Tibial artery (tissue), 4 donors: ENCODE measurements around the gene FLNB.
"Not testable (repeated sequence)": the region's sequence is repeated elsewhere in the genome, so short reads cannot be mapped to it uniquely, and the experiment has no call there.

Source experiments
- DNase-seq, 2 donors: peaks; one replicate each; pipeline ENCODE4 v3.0.0-alpha.2; 2019
- H3K27ac ChIP-seq, 2 donors: fragments of 200-600 bp; sonication (generic) in 1 of 2; 1 replicate in 1 of 2; 2 replicates in 1 of 2; pipeline ENCODE4 v1.5.1; 2018 to 2019; ENCODE audit warnings: mild to moderate bottlenecking in 1 of 2
- H3K27me3 ChIP-seq, 2 donors: fragments of 200-600 bp; sonication (generic) in 1 of 2; one replicate each; pipeline versions ENCODE4 v1.5.1 to v1.6.0; 2016 to 2019
- H3K36me3 ChIP-seq, 3 donors: fragments of 200-600 bp; sonication (generic) in 2 of 3; one replicate each; pipeline ENCODE4 v1.5.1; 2016 to 2019; ENCODE audit warnings: mild to moderate bottlenecking in 2 of 3
- H3K4me1 ChIP-seq, 4 donors: fragments of 200-600 bp; sonication (generic) in 2 of 4; 1 replicate in 3 of 4; 2 replicates in 1 of 4; pipeline ENCODE4 v1.5.1; 2016 to 2019
- H3K4me3 ChIP-seq, 2 donors: fragments of 200-600 bp; sonication (generic) in 1 of 2; 1 replicate in 1 of 2; 2 replicates in 1 of 2; pipeline ENCODE4 v1.5.1; 2018 to 2019; ENCODE audit warnings: mild to moderate bottlenecking in 2 of 2
- H3K9me3 ChIP-seq, 3 donors: fragments of 200-600 bp; sonication (generic) in 1 of 3; one replicate each; pipeline ENCODE4 v1.5.1; 2016 to 2019
- CTCF ChIP-seq, 2 experiments: fragments of 200-600 bp in 1 of 2; fragments of 450-650 bp in 1 of 2; IDR thresholded peaks; one replicate each; pipeline ENCODE4 v1.5.1; 2017 to 2019; ENCODE audit warnings: antibody characterized with exemption in 2 of 2, mild to moderate bottlenecking in 1 of 2, moderate library complexity in 1 of 2
- intact Hi-C: fragments of 100-400 bp; cut with DNase I; formaldehyde crosslinking; loops from one replicate; pipeline ENCODE4 v1.15.0; 2023; ENCODE audit warnings: low total_unique reads

Gene FLNB

GRCh38 chr3:58055314-58055713 lies 47.1 kb downstream of the FLNB start:
- H3K36me3 ChIP-seq, result no peaks in the 10 kb centered on the region
- no peak overlapping the region for H3K4me3 ChIP-seq
- peaks cover 0 to 85% (median 47%) of the 10 kb centered on the region in 4 donors for H3K4me1 ChIP-seq
- H3K27ac ChIP-seq, result peak overlapping the region; percentile 28 to 35
- intact Hi-C loops, result no loop called here
- TF ChIP-seq CTCF (IDR thresholded peaks at IDR 0.05), result no peak
- H3K27me3 ChIP-seq, result no peaks in the 10 kb centered on the region
- no peak for DNase-seq
- no peaks in the 10 kb centered on the region for H3K9me3 ChIP-seq

GRCh38 chr3:58055891-58056290 lies 47.7 kb downstream of the FLNB start:
- peaks cover 0 to 85% (median 44%) of the 10 kb centered on the region in 4 donors for H3K4me1 ChIP-seq
- H3K9me3 ChIP-seq, DNase-seq, H3K4me3 ChIP-seq, intact Hi-C loops, H3K36me3 ChIP-seq, H3K27me3 ChIP-seq: not testable (repeated sequence)
- peak overlapping the region; percentile 40 to 42 for H3K27ac ChIP-seq

GRCh38 chr3:58058361-58059263 lies 50.4 kb downstream of the FLNB start:
- no peak for DNase-seq
- Histone ChIP-seq H3K4me3 (no peak overlapping the region), H3K27ac (peak overlapping the region; percentile 62 to 77), H3K9me3 (no peaks in the 10 kb centered on the region), H3K27me3 (no peaks in the 10 kb centered on the region), H3K4me1 (peaks cover 0 to 85% (median 39%) of the 10 kb centered on the region in 4 donors), H3K36me3 (no peaks in the 10 kb centered on the region)
- intact Hi-C loops, result no loop called here
- TF ChIP-seq CTCF (IDR thresholded peaks at IDR 0.05), result no peak

GRCh38 chr3:58059349-58060321 lies 51.4 kb downstream of the FLNB start:
- no peaks in the 10 kb centered on the region for H3K27me3 ChIP-seq
- no peak for DNase-seq
- TF ChIP-seq CTCF (IDR thresholded peaks at IDR 0.05), result no peak
- peak overlapping the region in 1 of 2 donors; percentile 13 for H3K4me3 ChIP-seq
- no peaks in the 10 kb centered on the region for H3K9me3 ChIP-seq
- H3K27ac ChIP-seq, result peak overlapping the region; percentile 62 to 77
- intact Hi-C loops, result no loop called here
- peaks cover 0 to 87% (median 44%) of the 10 kb centered on the region in 4 donors for H3K4me1 ChIP-seq
- H3K36me3 ChIP-seq, result no peaks in the 10 kb centered on the region

GRCh38 chr3:58062472-58062871 lies 54.2 kb downstream of the FLNB start:
- H3K9me3 ChIP-seq, result no peaks in the 10 kb centered on the region
- TF ChIP-seq CTCF (IDR thresholded peaks at IDR 0.05), result no peak
- no peaks in the 10 kb centered on the region for H3K36me3 ChIP-seq
- DNase-seq, result no peak
- H3K4me3 ChIP-seq, result no peak overlapping the region
- H3K27me3 ChIP-seq, result no peaks in the 10 kb centered on the region
- H3K4me1 ChIP-seq, result peaks cover 0 to 93% (median 66%) of the 10 kb centered on the region in 4 donors
- H3K27ac ChIP-seq, result peak overlapping the region; percentile 62 to 77
- intact Hi-C loops, result no loop called here
